T-helper 1 cell (primary cell): Measurements from ENCODE around the gene PNLIPRP2.

ENCODE experiments used
- DNase-seq, 5 donors: peaks; one replicate each; pipeline ENCODE4 v3.0.0-alpha.2; 2012 to 2020

PNLIPRP2 gene

GRCh38 chr10:116613471-116613870 lies 7.3 kb upstream of the PNLIPRP2 start:
- DNase-seq, result no peak

GRCh38 chr10:116614796-116615195 lies 6.0 kb upstream of the PNLIPRP2 start:
- no peak for DNase-seq

GRCh38 chr10:116615199-116615776 lies 5.5 kb upstream of the PNLIPRP2 start:
- DNase-seq, result no peak

GRCh38 chr10:116621476-116621875 lies 723 bp downstream of the PNLIPRP2 start:
- DNase-seq, result no peak

- DNase-seq, result no peak
Measured at GRCh38 chr10:116621934-116622655, 1.3 kb downstream of the PNLIPRP2 start.

GRCh38 chr10:116625845-116626244 lies 5.1 kb downstream of the PNLIPRP2 start:
- no peak for DNase-seq

- DNase-seq, result no peak
Measured at GRCh38 chr10:116626815-116627214, 6.1 kb downstream of the PNLIPRP2 start.

- no peak for DNase-seq
Measured at GRCh38 chr10:116627386-116627933, 6.7 kb downstream of the PNLIPRP2 start.

- DNase-seq, result no peak
Measured at GRCh38 chr10:116629340-116629739, 8.6 kb downstream of the PNLIPRP2 start.

GRCh38 chr10:116630020-116630419 lies 9.3 kb downstream of the PNLIPRP2 start:
- DNase-seq, result no peak

GRCh38 chr10:116631871-116632295 lies 11.1 kb downstream of the PNLIPRP2 start:
- DNase-seq, result no peak

GRCh38 chr10:116632596-116633215 lies 12.0 kb downstream of the PNLIPRP2 start:
- no peak for DNase-seq

GRCh38 chr10:116633216-116633600 lies 12.5 kb downstream of the PNLIPRP2 start:
- no peak for DNase-seq

GRCh38 chr10:116634126-116634975 lies 13.6 kb downstream of the PNLIPRP2 start:
- no peak for DNase-seq

GRCh38 chr10:116636385-116636784 lies 15.6 kb downstream of the PNLIPRP2 start:
- no peak for DNase-seq

- DNase-seq, result no peak
Measured at GRCh38 chr10:116636976-116637375, 16.2 kb downstream of the PNLIPRP2 start.

GRCh38 chr10:116637830-116638229 lies 17.1 kb downstream of the PNLIPRP2 start:
- DNase-seq, result no peak

- DNase-seq, result no peak
Measured at GRCh38 chr10:116646502-116646901, 25.7 kb downstream of the PNLIPRP2 start.

GRCh38 chr10:116648903-116649302 lies 28.1 kb downstream of the PNLIPRP2 start:
- no peak for DNase-seq

GRCh38 chr10:116653885-116654284 lies 33.1 kb downstream of the PNLIPRP2 start:
- DNase-seq, result no peak

GRCh38 chr10:116654816-116655215 lies 34.1 kb downstream of the PNLIPRP2 start:
- DNase-seq, result no peak

- no peak for DNase-seq
Measured at GRCh38 chr10:116655568-116655967, 34.8 kb downstream of the PNLIPRP2 start.

GRCh38 chr10:116656044-116656443 lies 35.3 kb downstream of the PNLIPRP2 start:
- no peak for DNase-seq
